A673 (cell line): ENCODE data around the gene DPP10.

Experiments
- CTCF ChIP-seq: fragments of 300-800, 200-600 bp; sonication (generic); conservative IDR thresholded peaks from 2 replicates; pipeline ENCODE4 v1.5.1; 2017; ENCODE audit warnings: low read depth, mild to moderate bottlenecking, antibody characterized with exemption, low read length, moderate library complexity, mixed read lengths
- EZH2 ChIP-seq: fragments of 200-600 bp; sonication (generic); IDR thresholded peaks from 2 replicates; pipeline ENCODE4 v1.6.1; 2017; ENCODE audit warnings: borderline replicate concordance, low read depth, mild to moderate bottlenecking, mixed read lengths, antibody characterized with exemption, low read length; ENCODE audit not compliant: poor library complexity, severe bottlenecking

GRCh38 chr2:114550364-114550763, 107.9 kb downstream of the DPP10 start:
- TF ChIP-seq CTCF (no peak), EZH2 (no peak)
